Endometrium (tissue), 2 donors: ENCODE data around the gene RING1.

ENCODE experiments used
- FAIRE-seq: peaks from 2 replicates; lab custom pipeline; 2012; peaks lifted over from hg19 to GRCh38; lab: Jason Lieb, UNC
- donor health status: control.
- donor health status: control.

The RING1 gene

GRCh38 chr6:33172688-33173534, 35.4 kb upstream of the RING1 start:
- no peak for FAIRE-seq

GRCh38 chr6:33173535-33174180, 34.6 kb upstream of the RING1 start:
- FAIRE-seq: no peak

DNA sequence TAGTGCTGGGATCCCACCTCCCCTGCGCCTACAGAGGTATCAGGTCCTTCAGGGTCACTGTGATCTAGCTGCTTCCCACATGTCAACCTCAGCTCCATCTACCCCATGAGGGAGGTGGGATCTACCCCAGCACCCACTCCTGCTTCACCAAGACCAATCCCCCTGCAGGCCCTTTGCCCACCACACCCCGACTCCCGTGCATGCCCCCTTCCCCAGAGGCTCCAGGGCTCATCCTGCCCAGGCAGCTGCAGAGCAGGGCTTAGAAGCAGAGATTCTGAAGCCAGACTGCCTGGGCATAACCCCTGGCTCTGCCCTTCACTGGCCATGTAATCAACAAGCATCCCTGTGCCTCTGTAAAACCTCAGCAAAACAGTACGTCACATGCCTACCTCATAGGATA, 33.5 kb upstream of the RING1 start:
- FAIRE-seq: no peak

DNA sequence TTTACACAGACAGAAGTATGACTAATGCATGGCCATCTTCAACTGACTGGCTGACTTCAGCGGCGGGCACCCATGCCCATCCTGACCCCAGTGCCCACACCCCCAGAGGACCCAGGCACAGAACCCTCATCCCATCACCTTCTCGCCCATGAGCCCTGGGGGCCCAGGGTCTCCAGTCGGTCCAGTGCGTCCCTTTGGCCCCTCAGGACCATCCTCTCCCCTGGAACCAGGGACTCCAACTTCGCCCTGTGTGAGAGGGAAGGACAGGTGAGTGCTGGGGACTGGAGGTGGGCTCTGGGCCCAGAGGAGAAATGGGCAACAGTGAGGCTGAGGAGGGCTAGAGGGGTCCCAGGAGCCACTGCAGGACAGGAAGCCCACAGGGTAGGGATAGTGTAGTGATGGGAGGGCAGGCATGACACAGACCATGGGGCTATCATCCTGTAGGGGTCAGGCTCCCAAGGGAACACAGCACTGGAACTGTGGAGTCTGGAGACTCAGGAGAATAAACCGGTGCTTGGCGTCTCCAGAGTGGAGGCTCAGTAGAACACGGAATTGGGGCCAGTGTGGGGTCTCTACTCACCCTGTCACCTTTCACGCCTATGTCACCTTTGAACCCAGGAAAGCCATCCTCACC, 32.7 kb upstream of the RING1 start:
- FAIRE-seq: no peak

- FAIRE-seq: no peak
Measured at GRCh38 chr6:33176906-33177305, 31.4 kb upstream of the RING1 start.

- no peak for FAIRE-seq
Measured at GRCh38 chr6:33177552-33178446, 30.5 kb upstream of the RING1 start.

DNA sequence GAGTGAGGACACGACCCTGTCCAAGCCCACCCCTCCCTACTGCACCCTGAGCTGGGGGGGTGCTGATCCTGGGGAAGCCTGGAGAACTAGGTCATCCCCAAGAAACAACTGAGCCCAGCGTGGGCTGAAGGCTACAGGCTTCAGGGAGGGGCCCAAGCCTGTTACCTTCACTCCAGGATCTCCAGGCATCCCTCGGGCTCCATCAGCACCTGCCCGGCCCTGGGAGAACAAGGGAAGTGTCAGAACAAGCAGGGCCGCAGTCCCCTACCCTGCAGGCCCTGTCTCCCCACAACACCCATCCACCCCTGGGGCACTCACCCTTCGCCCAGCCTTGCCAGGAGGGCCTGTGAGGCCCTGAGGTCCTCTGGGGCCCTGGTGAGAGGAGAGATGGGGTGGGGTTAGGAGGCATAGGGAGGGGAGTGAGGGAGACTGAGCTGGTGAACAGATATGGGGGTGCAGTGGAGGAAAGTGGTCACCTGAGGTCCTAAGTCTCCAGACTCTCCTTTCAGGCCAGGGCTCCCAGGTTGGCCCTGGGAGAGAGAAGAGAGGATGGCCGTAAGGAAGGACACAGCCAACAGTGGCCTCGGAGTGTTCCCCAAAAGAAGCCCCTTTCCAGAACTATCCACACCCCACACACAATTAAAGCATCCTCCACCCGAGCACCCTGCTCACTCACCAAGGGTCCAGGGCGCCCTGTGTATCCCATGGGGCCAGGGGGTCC, 29.4 kb upstream of the RING1 start:
- no peak for FAIRE-seq

- no peak for FAIRE-seq
Measured at GRCh38 chr6:33181141-33181540, 27.2 kb upstream of the RING1 start.

DNA sequence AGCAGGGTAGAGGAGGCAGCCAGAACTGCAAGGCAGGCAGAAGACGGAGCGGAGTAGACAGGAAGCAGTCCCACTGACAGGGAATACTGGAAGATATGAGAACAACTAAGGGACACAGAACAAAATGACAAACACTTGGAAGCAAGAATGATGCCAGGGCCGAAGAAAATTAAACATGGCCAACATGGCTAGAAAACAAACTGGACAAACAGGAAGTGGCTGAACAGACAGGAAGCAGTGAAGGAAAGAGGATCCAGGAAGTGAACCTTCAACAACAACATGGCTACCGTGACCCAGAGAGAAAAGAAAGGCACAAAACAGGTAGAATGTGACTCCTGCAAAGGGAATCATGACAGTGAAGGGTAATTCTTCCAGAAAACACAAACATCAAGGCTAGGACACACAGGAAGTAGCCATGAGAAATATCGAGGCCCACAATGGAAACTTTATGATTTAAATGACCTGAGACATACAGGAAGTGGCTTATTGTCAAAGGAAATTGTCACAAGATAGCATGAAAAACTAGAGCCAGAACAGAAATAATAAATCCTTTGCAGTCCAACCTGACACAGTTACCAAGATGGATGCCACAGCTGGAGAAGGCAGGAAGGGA, 25.1 kb upstream of the RING1 start:
- no peak for FAIRE-seq

- FAIRE-seq: no peak
Measured at GRCh38 chr6:33185190-33185589, 23.1 kb upstream of the RING1 start.

DNA sequence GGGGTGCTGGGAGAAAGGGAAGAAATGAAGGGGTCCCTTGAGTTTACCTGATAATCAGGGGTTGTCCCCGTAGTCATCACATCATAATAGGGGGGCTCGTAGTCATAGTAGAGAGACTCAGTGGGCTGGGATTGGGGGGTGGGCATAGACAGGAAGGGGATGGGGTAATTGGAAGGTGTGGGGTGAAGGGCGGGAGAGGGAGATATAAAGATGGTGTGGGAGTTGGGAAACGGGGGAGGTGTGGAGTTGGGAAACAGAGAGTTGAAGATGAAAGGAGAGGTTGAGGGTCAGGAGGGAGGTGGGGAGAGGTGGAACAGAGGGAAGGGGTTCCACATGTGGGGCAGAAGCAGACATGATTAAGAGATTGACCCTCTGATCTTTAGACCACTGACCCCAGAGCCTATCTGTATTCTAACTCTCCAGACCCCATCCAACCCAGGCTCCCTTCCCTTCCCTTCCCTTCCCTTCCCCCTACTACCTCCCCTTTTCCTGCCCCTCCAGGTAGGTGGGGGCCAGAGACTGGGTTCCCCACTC, 22.6 kb upstream of the RING1 start:
- no peak for FAIRE-seq

GRCh38 chr6:33187809-33188208, 20.5 kb upstream of the RING1 start:
- no peak for FAIRE-seq

GRCh38 chr6:33189164-33189563, 19.1 kb upstream of the RING1 start:
- FAIRE-seq: no peak

DNA sequence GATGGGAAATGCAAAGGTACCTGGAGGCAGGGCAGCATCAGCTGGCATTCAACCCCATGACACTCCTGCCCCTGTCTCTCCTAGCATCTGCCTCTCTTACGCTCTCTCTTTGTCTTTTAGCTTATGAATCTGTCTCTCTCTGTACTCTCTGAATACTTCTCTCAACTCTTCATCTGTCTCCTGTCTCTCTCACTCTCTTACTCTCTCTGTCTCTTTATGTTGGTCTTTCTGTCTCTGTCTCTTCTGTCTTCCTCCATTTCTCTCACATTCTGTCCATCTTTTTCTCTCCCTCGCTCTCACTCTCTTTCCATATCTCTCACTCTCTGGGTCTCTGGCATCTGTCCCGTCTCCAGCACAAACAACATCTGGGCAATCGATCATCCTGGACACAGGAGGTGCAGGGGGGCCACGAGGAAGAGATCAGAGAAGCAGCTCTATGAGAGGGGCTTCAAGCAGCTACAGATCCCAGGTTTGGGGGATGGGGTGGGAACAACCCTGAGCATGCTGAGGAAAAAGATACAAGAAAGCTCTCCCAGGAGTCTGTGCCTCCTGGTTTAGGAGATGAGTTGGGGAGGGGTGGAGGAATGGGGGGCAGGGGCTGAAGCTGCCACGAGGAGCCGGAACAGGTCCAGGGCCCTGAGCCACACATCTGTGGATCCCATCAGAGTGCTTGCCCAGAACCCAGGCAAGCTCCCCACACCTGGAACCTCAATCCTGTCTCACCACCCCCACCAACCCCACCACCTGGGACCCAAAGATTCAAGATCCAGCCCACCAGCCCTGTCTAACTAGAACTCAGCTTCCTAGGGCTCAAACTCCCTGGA, 18.5 kb upstream of the RING1 start:
- FAIRE-seq: no peak

GRCh38 chr6:33190504-33191107, 17.7 kb upstream of the RING1 start:
- no peak for FAIRE-seq

- FAIRE-seq: no peak
Measured at GRCh38 chr6:33191383-33192104, 16.8 kb upstream of the RING1 start.

GRCh38 chr6:33192105-33192646, 16.1 kb upstream of the RING1 start, which contains the start of gene COL11A2:
Gene COL11A2 (minus strand): TSS chr6:33192467. CDS start chr6:33192240, 227 bp downstream.
- no peak for FAIRE-seq
